Neural crest cell (in vitro differentiated cells): ENCODE data around the gene DMRTC2. TPM values are rescaled to one million over a fixed set of nuclear protein-coding genes. Genes with fewer than 3 reads are reported as not detected.

Source experiments
- DNase-seq: peaks from one replicate; pipeline ENCODE4 v3.0.0; 2021; ENCODE audit warnings: low read depth, mixed read lengths, low spot score
- H3K27ac Mint-ChIP-seq: one replicate; pipeline ENCODE4 v1.8.0; 2021; ENCODE audit warnings: mild to moderate bottlenecking, mixed read lengths; ENCODE audit not compliant: unreplicated experiment
- H3K27me3 Mint-ChIP-seq: 2 replicates; pipeline ENCODE4 v1.8.0; 2021; ENCODE audit warnings: low read depth, mild to moderate bottlenecking, mixed read lengths
- H3K36me3 Mint-ChIP-seq: 2 replicates; pipeline ENCODE4 v1.8.0; 2021; ENCODE audit warnings: low read depth, mild to moderate bottlenecking, mixed read lengths
- H3K4me1 Mint-ChIP-seq: 2 replicates; pipeline ENCODE4 v1.8.0; 2021; ENCODE audit warnings: mixed read lengths
- H3K4me3 Mint-ChIP-seq: one replicate; pipeline ENCODE4 v1.8.0; 2021; ENCODE audit warnings: mild to moderate bottlenecking, mixed read lengths
- H3K9me3 Mint-ChIP-seq: 2 replicates; pipeline ENCODE4 v1.8.0; 2021; ENCODE audit warnings: mixed read lengths
- total RNA-seq: library from RNA; stranded (reverse); gene quantifications from 2 replicates; pipeline ENCODE4 v1.2.1, GENCODE V29; 2021
- TF ChIP-seq, protein P1 (sequence below): fragments of 200-600 bp; sonication (generic); conservative IDR thresholded peaks from 2 replicates; pipeline ENCODE4 v1.5.0; 2021; ENCODE audit warnings: antibody characterized with exemption, mild to moderate bottlenecking

The DMRTC2 gene
- total RNA-seq, 1 donor from 2014 or later, result not detected

DNA sequence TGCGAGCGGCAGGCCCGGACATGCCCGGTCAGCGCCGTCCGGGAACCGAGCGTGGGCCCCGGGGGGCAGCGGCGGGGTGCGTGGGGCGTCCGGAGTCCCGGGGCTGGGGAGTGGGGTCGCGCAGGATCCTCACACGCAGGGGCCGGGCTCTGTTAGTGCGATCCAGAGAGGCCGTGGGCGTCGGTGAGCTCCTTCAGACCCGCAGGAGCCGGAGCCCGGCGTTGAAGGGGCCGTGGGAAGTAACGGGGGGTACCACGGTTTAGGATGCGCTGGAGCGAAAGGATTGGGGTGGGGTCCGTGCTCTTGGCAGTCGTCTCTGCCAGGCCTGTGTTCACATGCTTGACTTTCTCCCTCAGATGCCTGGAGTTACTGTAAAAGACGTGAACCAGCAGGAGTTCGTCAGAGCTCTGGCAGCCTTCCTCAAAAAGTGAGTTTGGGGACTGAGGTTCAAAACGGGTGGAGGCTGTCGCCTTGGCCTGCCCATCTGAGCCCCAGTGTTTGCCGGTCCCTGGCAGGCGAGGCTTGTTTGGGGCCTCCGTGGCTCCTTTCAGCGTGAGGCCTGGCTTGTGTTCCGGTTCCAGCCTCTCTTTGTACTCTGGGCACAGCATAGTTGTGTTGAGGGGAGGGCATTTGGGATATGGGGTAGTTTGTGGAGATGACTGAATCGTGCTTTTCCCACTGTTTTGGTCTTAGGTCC is 15.7 kb downstream of the DMRTC2 start:
- Mint-ChIP-seq H3K27me3 (peaks cover 29% of the 10 kb centered on the region), H3K36me3 (peaks cover 30% of the 10 kb centered on the region), H3K4me1 (peaks cover 42% of the 10 kb centered on the region), H3K4me3 (peak overlapping the region; percentile 94), H3K9me3 (no peaks in the 10 kb centered on the region), H3K27ac (peak overlapping the region; percentile 98)
- no peak for DNase-seq
- TF ChIP-seq, protein P1, sequence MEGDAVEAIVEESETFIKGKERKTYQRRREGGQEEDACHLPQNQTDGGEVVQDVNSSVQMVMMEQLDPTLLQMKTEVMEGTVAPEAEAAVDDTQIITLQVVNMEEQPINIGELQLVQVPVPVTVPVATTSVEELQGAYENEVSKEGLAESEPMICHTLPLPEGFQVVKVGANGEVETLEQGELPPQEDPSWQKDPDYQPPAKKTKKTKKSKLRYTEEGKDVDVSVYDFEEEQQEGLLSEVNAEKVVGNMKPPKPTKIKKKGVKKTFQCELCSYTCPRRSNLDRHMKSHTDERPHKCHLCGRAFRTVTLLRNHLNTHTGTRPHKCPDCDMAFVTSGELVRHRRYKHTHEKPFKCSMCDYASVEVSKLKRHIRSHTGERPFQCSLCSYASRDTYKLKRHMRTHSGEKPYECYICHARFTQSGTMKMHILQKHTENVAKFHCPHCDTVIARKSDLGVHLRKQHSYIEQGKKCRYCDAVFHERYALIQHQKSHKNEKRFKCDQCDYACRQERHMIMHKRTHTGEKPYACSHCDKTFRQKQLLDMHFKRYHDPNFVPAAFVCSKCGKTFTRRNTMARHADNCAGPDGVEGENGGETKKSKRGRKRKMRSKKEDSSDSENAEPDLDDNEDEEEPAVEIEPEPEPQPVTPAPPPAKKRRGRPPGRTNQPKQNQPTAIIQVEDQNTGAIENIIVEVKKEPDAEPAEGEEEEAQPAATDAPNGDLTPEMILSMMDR, result no peak

GRCh38 chr19:41861116-41861768 is 16.4 kb downstream of the DMRTC2 start:
- Mint-ChIP-seq H3K4me1 (peaks cover 42% of the 10 kb centered on the region), H3K27me3 (peaks cover 24% of the 10 kb centered on the region), H3K36me3 (peaks cover 30% of the 10 kb centered on the region), H3K27ac (peak overlapping the region; percentile 98), H3K9me3 (no peaks in the 10 kb centered on the region), H3K4me3 (peak overlapping the region; percentile 94)
- no peak for DNase-seq
- TF ChIP-seq, protein P1, result no peak

DNA sequence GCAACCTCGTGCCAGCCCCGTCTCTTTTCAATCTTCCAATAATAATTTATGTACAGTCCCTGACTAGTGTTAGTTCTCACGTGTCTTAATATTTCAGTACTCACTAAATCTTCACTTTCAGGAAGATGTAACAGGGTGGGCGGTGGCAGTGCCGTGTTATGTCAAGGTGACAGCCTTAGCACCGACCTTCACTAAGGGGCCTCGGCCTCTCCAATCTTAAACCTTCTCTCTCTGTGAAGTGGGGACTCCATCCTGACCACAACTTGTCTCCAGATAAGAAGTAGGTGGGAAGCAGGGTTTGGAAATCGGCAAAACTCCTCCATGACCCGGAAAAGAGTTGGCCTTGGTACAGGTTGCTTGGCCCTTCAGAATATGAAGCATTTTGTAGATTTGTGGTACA is 17.0 kb downstream of the DMRTC2 start:
- DNase-seq, result no peak
- Mint-ChIP-seq H3K4me3 (peak overlapping the region; percentile 94), H3K27me3 (peaks cover 20% of the 10 kb centered on the region), H3K36me3 (peaks cover 30% of the 10 kb centered on the region), H3K4me1 (peaks cover 42% of the 10 kb centered on the region), H3K9me3 (no peaks in the 10 kb centered on the region), H3K27ac (peak overlapping the region; percentile 98)
- TF ChIP-seq, protein P1, result no peak

DNA sequence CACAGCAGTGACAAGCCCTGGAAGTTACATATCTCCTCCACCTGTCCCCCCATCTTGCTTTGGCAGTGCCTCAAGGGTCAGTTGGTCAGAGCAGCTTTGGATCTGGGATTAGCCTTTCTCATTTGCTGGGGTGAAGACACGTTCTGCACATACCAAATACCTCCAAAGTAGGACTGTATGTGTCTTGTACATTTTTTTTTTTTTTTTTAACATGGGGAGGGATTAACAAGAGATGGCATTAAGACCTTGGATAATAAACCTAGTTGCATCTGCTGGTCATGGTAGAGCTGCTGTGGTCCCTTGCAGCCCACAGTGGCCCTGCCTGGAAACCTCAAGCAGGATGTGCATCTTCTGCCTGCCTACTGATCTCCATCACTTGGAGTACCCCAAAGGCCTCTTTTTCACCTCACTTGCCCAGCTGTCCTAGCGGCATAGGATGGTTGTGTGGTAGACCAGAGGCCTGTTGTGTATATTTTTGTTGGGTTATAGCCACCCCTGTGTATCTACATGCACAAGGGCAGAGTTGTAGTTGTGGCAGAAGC is 17.7 kb downstream of the DMRTC2 start:
- Mint-ChIP-seq H3K4me1 (peaks cover 42% of the 10 kb centered on the region), H3K27me3 (peaks cover 14% of the 10 kb centered on the region), H3K4me3 (peak overlapping the region; percentile 94), H3K27ac (no peak overlapping the region), H3K9me3 (no peaks in the 10 kb centered on the region), H3K36me3 (peaks cover 30% of the 10 kb centered on the region)
- TF ChIP-seq, protein P1, result no peak
- DNase-seq, result no peak

GRCh38 chr19:41863209-41863931 is 18.5 kb downstream of the DMRTC2 start:
- peaks cover 47% of the 10 kb centered on the region for H3K4me1 Mint-ChIP-seq
- TF ChIP-seq, protein P1, result no peak

More at GRCh38 chr19:41863209-41863931, 18.5 kb downstream of the DMRTC2 start:
- peak overlapping the region; percentile 79 for H3K4me3 Mint-ChIP-seq
- peak overlapping the region; percentile 71 for H3K27ac Mint-ChIP-seq
- H3K27me3 Mint-ChIP-seq, result peaks cover 6% of the 10 kb centered on the region
- no peaks in the 10 kb centered on the region for H3K9me3 Mint-ChIP-seq
- peaks cover 35% of the 10 kb centered on the region for H3K36me3 Mint-ChIP-seq
- DNase-seq, result no peak
